Bladder microvascular endothelial cell (primary cell): ENCODE results near the gene WDHD1. TPM values are rescaled to one million over a fixed set of nuclear protein-coding genes. Genes with fewer than 3 reads are reported as not detected.

Experiments
- total RNA-seq: library from RNA; depleted of rRNA; stranded (reverse); fragments of >200 nt; gene quantifications from 2 replicates; pipeline ENCODE4 v1.2.3, GENCODE V29; 2014

Gene WDHD1
- 8.4 and 14.5 TPM in 2 replicates for total RNA-seq

GRCh38 chr14:55026793-55027561, at the start of gene WDHD1, which contains the start of gene SOCS4:
Gene WDHD1, minus strand, starts transcription at chr14:55027099. Its CDS starts 312 bp downstream, at chr14:55026787.
Gene SOCS4, plus strand, starts transcription at chr14:55027236. Its CDS starts 15,806 bp downstream, at chr14:55043042.

GRCh38 chr14:55051423-55052268, 24.7 kb upstream of the WDHD1 start, which contains the start of gene MAPK1IP1L:
Gene MAPK1IP1L, plus strand, starts transcription at chr14:55051647. Its CDS starts 10,037 bp downstream, at chr14:55061684.

GRCh38 chr14:54902521-54903420, 124.1 kb downstream of the WDHD1 start, which contains the start of gene GCH1:
Gene GCH1, minus strand, starts transcription at chr14:54902826. Its CDS starts 163 bp downstream, at chr14:54902663.

Other genes with a start within 250 kb of the WDHD1 start
- 6.0 and 8.4 TPM in 2 replicates for gene GCH1, start 124.3 kb downstream of the WDHD1 start, total RNA-seq
- gene SOCS4, start 137 bp upstream of the WDHD1 start, total RNA-seq: 11.3 and 25.0 TPM in 2 replicates
- gene MAPK1IP1L, start 24.5 kb upstream of the WDHD1 start, total RNA-seq: 11.7 and 23.5 TPM in 2 replicates
- gene LGALS3, start 102.2 kb upstream of the WDHD1 start, total RNA-seq: 52.8 and 122 TPM in 2 replicates
- 19.0 and 39.0 TPM in 2 replicates for gene DLGAP5, start 164.5 kb upstream of the WDHD1 start, total RNA-seq
- 16.7 and 21.7 TPM in 2 replicates for gene FBXO34, start 244.3 kb upstream of the WDHD1 start, total RNA-seq